Spinal cord (tissue), 10 donors: ENCODE results near the gene SFT2D1. TPM values are rescaled to one million over a fixed set of nuclear protein-coding genes. Genes with fewer than 3 reads are reported as not detected.

Source experiments
- DNase-seq, 6 donors: peaks; one replicate each; pipeline versions ENCODE4 v3.0.0 to v3.0.0-alpha.2; 2013 to 2015; ENCODE audit warnings: low spot score in 6 of 6, low read depth in 4 of 6
- H3K27ac ChIP-seq: one replicate; pipeline ENCODE4 v1.5.1; 2013; ENCODE audit warnings: low read depth, low read length, control low read depth
- H3K27me3 ChIP-seq: one replicate; pipeline ENCODE4 v1.6.1; 2013; ENCODE audit warnings: low read length; ENCODE audit not compliant: control insufficient read depth, insufficient read depth
- H3K36me3 ChIP-seq: one replicate; pipeline ENCODE4 v1.6.1; 2013; ENCODE audit warnings: low read length; ENCODE audit not compliant: control insufficient read depth, insufficient read depth
- H3K4me1 ChIP-seq: one replicate; pipeline ENCODE4 v1.6.1; 2013; ENCODE audit warnings: low read length; ENCODE audit not compliant: control insufficient read depth, insufficient read depth
- H3K4me3 ChIP-seq: one replicate; pipeline ENCODE4 v1.5.1; 2013; ENCODE audit warnings: low read depth, low read length, control low read depth
- H3K9me3 ChIP-seq: one replicate; pipeline ENCODE4 v1.6.1; 2013; ENCODE audit warnings: low read length; ENCODE audit not compliant: control insufficient read depth, insufficient read depth
- WGBS: methylation state at CpG from one replicate; pipeline ENCODE4 v1.1.5; 2013; ENCODE audit warnings: missing lambda C conversion rate; ENCODE audit not compliant: insufficient coverage; 5-methylcytosine and 5-hydroxymethylcytosine counted together
- polyA plus RNA-seq, 2 donors: library from polyadenylated mRNA; unstranded; fragments of 120-200 nt; gene quantifications; one replicate each; pipeline ENCODE4 v1.2.1, GENCODE V29; 2013; ENCODE audit not compliant: insufficient read length in 2 of 2
- total RNA-seq, 2 donors: library from RNA; depleted of rRNA in 1 of 2; stranded (reverse); fragments of 120-200 nt in 1 of 2; fragments of >200 nt in 1 of 2; gene quantifications; one replicate each; pipeline versions ENCODE4 v1.2.3 to v1.2.4, GENCODE V29; 2013 to 2014
- donor health status: healthy.

The SFT2D1 gene
- total and polyA plus RNA-seq, 4 donors = 27.5 to 63.7 (median 50.3) TPM

GRCh38 chr6:166312832-166313231 lies 29.5 kb downstream of the SFT2D1 start:
- WGBS = no CpG with 5 or more reads among the region's 1 CpG
- Histone ChIP-seq H3K4me3 (no peak overlapping the region), H3K27ac (no peak overlapping the region), H3K4me1 (peaks cover 12% of the 10 kb centered on the region), H3K9me3 (no peaks in the 10 kb centered on the region), H3K36me3 (peaks cover under 1% of the 10 kb centered on the region), H3K27me3 (peaks cover 12% of the 10 kb centered on the region)
- no peak for DNase-seq

- Histone ChIP-seq H3K4me3 (no peak overlapping the region), H3K27me3 (peaks cover 26% of the 10 kb centered on the region), H3K36me3 (no peaks in the 10 kb centered on the region), H3K4me1 (peaks cover 21% of the 10 kb centered on the region), H3K27ac (no peak overlapping the region), H3K9me3 (no peaks in the 10 kb centered on the region)
- 95% methylated on average over 11 of the region's 12 CpGs for WGBS
- no peak for DNase-seq
These were observed 31.7 kb downstream of the SFT2D1 start for GRCh38 chr6:166310634-166311033.

- peaks cover 31% of the 10 kb centered on the region for H3K27me3 ChIP-seq
- H3K27ac ChIP-seq = no peak overlapping the region
- H3K4me3 ChIP-seq = no peak overlapping the region
- H3K36me3 ChIP-seq = no peaks in the 10 kb centered on the region
- H3K4me1 ChIP-seq = peaks cover 24% of the 10 kb centered on the region
- WGBS = 90% methylated on average over 5 of the region's 9 CpGs
- DNase-seq = no peak
- no peaks in the 10 kb centered on the region for H3K9me3 ChIP-seq
These were observed 32.4 kb downstream of the SFT2D1 start for GRCh38 chr6:166309977-166310376.

- Histone ChIP-seq H3K36me3 (no peaks in the 10 kb centered on the region), H3K4me3 (peak overlapping the region; percentile 33), H3K9me3 (no peaks in the 10 kb centered on the region), H3K27ac (peak overlapping the region; percentile 52), H3K27me3 (peaks cover 33% of the 10 kb centered on the region), H3K4me1 (peaks cover 24% of the 10 kb centered on the region)
- DNase-seq = peak in 1 of 6 donors; percentile 16
- 22% methylated on average over 9 of the region's 11 CpGs for WGBS
These were observed 33.4 kb downstream of the SFT2D1 start for GRCh38 chr6:166308769-166309589.

GRCh38 chr6:166308033-166308768 lies 34.1 kb downstream of the SFT2D1 start, which contains the start of gene PRR18:
Gene PRR18, minus strand, starts transcription at chr6:166308392. Its CDS starts 250 bp downstream, at chr6:166308142.
- Histone ChIP-seq H3K4me1 (peaks cover 24% of the 10 kb centered on the region), H3K36me3 (no peaks in the 10 kb centered on the region), H3K27ac (peak within 1 kb of the TSS; percentile 73), H3K27me3 (peaks cover 33% of the 10 kb centered on the region), H3K4me3 (peak within 1 kb of the TSS; percentile 33), H3K9me3 (no peaks in the 10 kb centered on the region)
- DNase-seq = peak in 2 of 6 donors; percentile 41 to 64
- WGBS = under 1% methylated on average over 68 of the region's 74 CpGs

GRCh38 chr6:166307082-166308032 lies 35.0 kb downstream of the SFT2D1 start:
- no peaks in the 10 kb centered on the region for H3K9me3 ChIP-seq
- peaks cover 33% of the 10 kb centered on the region for H3K27me3 ChIP-seq
- peak in 2 of 6 donors; percentile 44 to 53 for DNase-seq
- H3K27ac ChIP-seq = peak overlapping the region; percentile 73
- peak overlapping the region; percentile 33 for H3K4me3 ChIP-seq
- 3% methylated on average over 115 of the region's 115 CpGs for WGBS
- peaks cover 24% of the 10 kb centered on the region for H3K4me1 ChIP-seq
- H3K36me3 ChIP-seq = no peaks in the 10 kb centered on the region

- Histone ChIP-seq H3K27me3 (peaks cover 33% of the 10 kb centered on the region), H3K4me3 (no peak overlapping the region)
These were observed 35.8 kb downstream of the SFT2D1 start for GRCh38 chr6:166306378-166307081.

GRCh38 chr6:166305562-166306117 lies 36.7 kb downstream of the SFT2D1 start:
- Histone ChIP-seq H3K27ac (peak overlapping the region; percentile 73), H3K27me3 (peaks cover 33% of the 10 kb centered on the region), H3K36me3 (no peaks in the 10 kb centered on the region), H3K4me1 (peaks cover 24% of the 10 kb centered on the region), H3K9me3 (no peaks in the 10 kb centered on the region), H3K4me3 (no peak overlapping the region)
- 62% methylated on average over 3 of the region's 10 CpGs for WGBS
- DNase-seq = peak in 1 of 6 donors; percentile 7

More at GRCh38 chr6:166306378-166307081, 35.8 kb downstream of the SFT2D1 start:
- no peaks in the 10 kb centered on the region for H3K36me3 ChIP-seq
- peak in 2 of 6 donors; percentile 45 to 67 for DNase-seq
- H3K4me1 ChIP-seq = peaks cover 24% of the 10 kb centered on the region
- no peaks in the 10 kb centered on the region for H3K9me3 ChIP-seq
- WGBS = 51% methylated on average over 29 of the region's 34 CpGs
- peak overlapping the region; percentile 73 for H3K27ac ChIP-seq
